GM13976 (cell line): ENCODE data around the gene PPRC1.

Experiments
- DNase-seq: peaks from one replicate; pipeline ENCODE4 v3.0.0; 2012; ENCODE audit warnings: low spot score
- in situ Hi-C: fragments of 300-500 bp; cut with MboI; formaldehyde crosslinking; loops from one replicate; pipeline ENCODE4 v1.12.0; 2022; ENCODE audit warnings: low sequenced_read_pairs, mixed read lengths, inconsistent platforms; ENCODE audit not compliant: unreplicated experiment
- TF ChIP-seq, protein P1 (sequence below): IDR thresholded peaks from 2 replicates; pipeline ENCODE4 v1.5.1; 2012; ENCODE audit warnings: borderline replicate concordance, mild to moderate bottlenecking; ENCODE audit not compliant: insufficient read depth; ENCODE audit errors: extremely low read depth, missing control alignments, control extremely low read depth

Gene PPRC1

DNA sequence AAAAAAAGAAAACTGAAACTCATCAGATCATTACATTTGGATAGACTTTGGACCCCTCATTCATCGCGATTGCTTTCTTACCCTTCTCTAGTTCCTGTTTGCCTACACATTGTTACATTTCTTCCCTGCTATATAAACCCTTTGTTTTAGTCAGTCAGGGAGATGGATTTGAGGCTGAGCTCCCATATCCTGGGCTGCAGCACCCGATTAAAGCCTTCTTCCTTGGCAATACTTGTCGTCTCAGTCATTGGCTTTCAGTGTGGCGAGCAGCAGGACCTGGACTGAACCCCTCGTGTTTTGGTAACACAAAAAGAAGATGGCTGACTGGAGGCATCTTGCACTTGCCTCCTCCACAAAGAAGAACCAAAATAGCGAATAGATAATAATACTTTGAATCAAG, 59.1 kb downstream of the PPRC1 start:
- TF ChIP-seq, protein P1, sequence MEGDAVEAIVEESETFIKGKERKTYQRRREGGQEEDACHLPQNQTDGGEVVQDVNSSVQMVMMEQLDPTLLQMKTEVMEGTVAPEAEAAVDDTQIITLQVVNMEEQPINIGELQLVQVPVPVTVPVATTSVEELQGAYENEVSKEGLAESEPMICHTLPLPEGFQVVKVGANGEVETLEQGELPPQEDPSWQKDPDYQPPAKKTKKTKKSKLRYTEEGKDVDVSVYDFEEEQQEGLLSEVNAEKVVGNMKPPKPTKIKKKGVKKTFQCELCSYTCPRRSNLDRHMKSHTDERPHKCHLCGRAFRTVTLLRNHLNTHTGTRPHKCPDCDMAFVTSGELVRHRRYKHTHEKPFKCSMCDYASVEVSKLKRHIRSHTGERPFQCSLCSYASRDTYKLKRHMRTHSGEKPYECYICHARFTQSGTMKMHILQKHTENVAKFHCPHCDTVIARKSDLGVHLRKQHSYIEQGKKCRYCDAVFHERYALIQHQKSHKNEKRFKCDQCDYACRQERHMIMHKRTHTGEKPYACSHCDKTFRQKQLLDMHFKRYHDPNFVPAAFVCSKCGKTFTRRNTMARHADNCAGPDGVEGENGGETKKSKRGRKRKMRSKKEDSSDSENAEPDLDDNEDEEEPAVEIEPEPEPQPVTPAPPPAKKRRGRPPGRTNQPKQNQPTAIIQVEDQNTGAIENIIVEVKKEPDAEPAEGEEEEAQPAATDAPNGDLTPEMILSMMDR: no peak
- no peak for DNase-seq
- in situ Hi-C loops: no loop called here

DNA sequence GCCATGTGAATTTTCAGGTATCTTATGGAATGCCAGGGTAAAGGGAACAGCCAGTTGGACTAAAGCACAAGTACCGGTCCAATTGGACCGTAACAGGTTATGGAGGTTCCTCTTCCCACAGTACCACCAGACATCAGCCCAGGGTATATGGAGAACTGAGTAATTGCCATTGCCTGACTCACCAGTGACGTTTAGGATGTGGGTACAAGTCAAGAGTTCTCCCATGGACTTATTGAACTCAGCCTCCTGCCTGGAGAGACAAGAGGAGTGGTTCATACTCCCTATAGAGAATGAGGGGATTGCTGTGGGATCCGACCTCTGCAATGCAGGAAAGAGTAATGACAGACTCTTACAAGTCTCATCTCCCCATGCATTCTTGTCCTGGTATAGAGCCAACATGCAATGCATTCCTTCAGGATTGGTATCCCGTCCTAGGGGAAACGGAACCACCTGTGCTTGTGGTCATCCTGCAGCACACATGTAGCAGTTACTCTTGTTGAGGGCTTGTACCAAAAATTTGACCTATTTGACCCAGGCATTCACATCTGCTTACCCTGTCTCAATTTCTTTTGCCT, 62.5 kb downstream of the PPRC1 start:
- in situ Hi-C loops: no loop called here
- TF ChIP-seq, protein P1: no peak
- no peak for DNase-seq

DNA sequence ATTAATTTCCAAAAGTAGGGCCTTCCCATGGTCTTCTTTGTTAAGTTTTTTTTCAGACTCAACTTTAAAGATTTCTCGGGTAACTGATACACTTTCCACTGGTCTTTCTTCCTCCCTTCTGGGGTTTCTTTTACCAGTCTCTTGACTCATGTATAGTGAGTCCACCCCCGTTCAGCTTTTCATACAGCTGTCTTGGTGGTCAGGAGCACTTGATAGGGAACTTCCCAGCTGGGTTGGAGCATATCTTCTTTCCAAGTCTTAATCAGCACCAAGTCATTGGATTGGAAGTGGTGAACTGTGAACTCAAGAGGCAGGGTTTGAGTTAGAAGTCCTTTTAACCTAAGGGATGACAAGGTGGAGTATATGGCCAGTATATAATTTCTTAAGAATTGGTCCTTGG, 64.1 kb downstream of the PPRC1 start:
- DNase-seq: peak; percentile 48

DNA sequence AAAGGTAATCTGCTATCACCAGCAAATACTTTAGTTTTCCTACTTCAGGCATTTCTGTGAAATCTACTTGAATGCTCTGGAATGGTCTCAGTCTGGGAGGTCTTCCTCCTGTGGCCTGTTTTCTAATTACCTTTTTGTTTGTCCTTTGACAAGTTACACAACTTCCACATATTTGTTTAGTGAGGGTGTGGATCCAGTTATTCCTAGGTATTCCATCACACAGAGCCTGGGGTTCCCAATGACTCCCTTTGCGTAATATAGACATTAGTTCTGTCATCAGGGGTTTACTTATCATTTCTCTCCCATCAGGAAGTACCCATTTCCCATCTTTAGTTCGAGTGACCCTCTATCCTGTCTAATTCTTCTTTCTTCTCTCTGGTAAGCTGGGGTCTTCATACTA, 65.2 kb downstream of the PPRC1 start:
- in situ Hi-C loops: no loop called here
- DNase-seq: no peak
- TF ChIP-seq, protein P1: no peak

More for the DNA sequence above, 64.1 kb downstream of the PPRC1 start:
- TF ChIP-seq, protein P1: no peak
- in situ Hi-C loops: no loop called here
